Nephron progenitor cell (in vitro differentiated cells): ENCODE data around the gene ADAMTSL3.

Experiments
- DNase-seq: peaks from one replicate; pipeline ENCODE4 v3.0.0; 2021
- H3K27ac Mint-ChIP-seq: 2 replicates; pipeline ENCODE4 v1.8.0; 2021; ENCODE audit warnings: mild to moderate bottlenecking, moderate library complexity, mixed read lengths
- H3K27me3 Mint-ChIP-seq: 2 replicates; pipeline ENCODE4 v1.8.0; 2021; ENCODE audit warnings: mild to moderate bottlenecking, low read depth, mixed read lengths; ENCODE audit not compliant: poor library complexity
- H3K36me3 Mint-ChIP-seq: 2 replicates; pipeline ENCODE4 v1.8.0; 2021; ENCODE audit warnings: low read depth, mixed read lengths
- H3K4me1 Mint-ChIP-seq: 2 replicates; pipeline ENCODE4 v1.8.0; 2021; ENCODE audit warnings: mixed read lengths
- H3K4me3 Mint-ChIP-seq: 2 replicates; pipeline ENCODE4 v1.8.0; 2021; ENCODE audit warnings: mild to moderate bottlenecking, moderate library complexity, mixed read lengths
- H3K9me3 Mint-ChIP-seq: 2 replicates; pipeline ENCODE4 v1.8.0; 2021; ENCODE audit warnings: mild to moderate bottlenecking, moderate library complexity, mixed read lengths
- CTCF ChIP-seq: fragments of 200-600 bp; sonication (generic); IDR thresholded peaks from 2 replicates; pipeline ENCODE4 v1.5.0; 2021; ENCODE audit warnings: antibody characterized with exemption

Gene ADAMTSL3

GRCh38 chr15:83947156-83947555 is 293.2 kb downstream of the ADAMTSL3 start:
- H3K36me3 Mint-ChIP-seq, result no peaks in the 10 kb centered on the region
- TF ChIP-seq CTCF, result no peak
- no peak overlapping the region for H3K4me3 Mint-ChIP-seq
- peaks cover 4% of the 10 kb centered on the region for H3K27me3 Mint-ChIP-seq
- H3K4me1 Mint-ChIP-seq, result no peaks in the 10 kb centered on the region
- H3K27ac Mint-ChIP-seq, result no peak overlapping the region
- H3K9me3 Mint-ChIP-seq, result peaks cover 21% of the 10 kb centered on the region
- no peak for DNase-seq

- H3K27me3 Mint-ChIP-seq, result no peaks in the 10 kb centered on the region
- H3K9me3 Mint-ChIP-seq, result peaks cover 27% of the 10 kb centered on the region
- H3K4me3 Mint-ChIP-seq, result no peak overlapping the region
- H3K27ac Mint-ChIP-seq, result peak overlapping the region; percentile 74
- H3K4me1 Mint-ChIP-seq, result no peaks in the 10 kb centered on the region
- H3K36me3 Mint-ChIP-seq, result peaks cover 5% of the 10 kb centered on the region
- TF ChIP-seq CTCF, result no peak
- no peak for DNase-seq
Measured at GRCh38 chr15:83954506-83954905, 300.6 kb downstream of the ADAMTSL3 start.

- Mint-ChIP-seq H3K27me3 (no peaks in the 10 kb centered on the region), H3K9me3 (peaks cover 19% of the 10 kb centered on the region), H3K36me3 (peaks cover 5% of the 10 kb centered on the region), H3K4me1 (no peaks in the 10 kb centered on the region), H3K4me3 (no peak overlapping the region), H3K27ac (no peak overlapping the region)
- TF ChIP-seq CTCF, result no peak
- no peak for DNase-seq
Measured at GRCh38 chr15:83955806-83956265, 301.9 kb downstream of the ADAMTSL3 start.

- no peaks in the 10 kb centered on the region for H3K27me3 Mint-ChIP-seq
- no peak overlapping the region for H3K4me3 Mint-ChIP-seq
- peaks cover 5% of the 10 kb centered on the region for H3K36me3 Mint-ChIP-seq
- no peak overlapping the region for H3K27ac Mint-ChIP-seq
- H3K4me1 Mint-ChIP-seq, result no peaks in the 10 kb centered on the region
- TF ChIP-seq CTCF, result no peak
- H3K9me3 Mint-ChIP-seq, result peaks cover 13% of the 10 kb centered on the region
- no peak for DNase-seq
Measured at GRCh38 chr15:83956887-83957286, 303.0 kb downstream of the ADAMTSL3 start.

GRCh38 chr15:83959477-83959876 is 305.6 kb downstream of the ADAMTSL3 start:
- Mint-ChIP-seq H3K27me3 (no peaks in the 10 kb centered on the region), H3K4me1 (no peaks in the 10 kb centered on the region), H3K27ac (no peak overlapping the region), H3K9me3 (peaks cover 13% of the 10 kb centered on the region), H3K36me3 (no peaks in the 10 kb centered on the region), H3K4me3 (no peak overlapping the region)
- no peak for TF ChIP-seq CTCF
- DNase-seq, result no peak

- no peak for TF ChIP-seq CTCF
- no peak for DNase-seq
- no peaks in the 10 kb centered on the region for H3K36me3 Mint-ChIP-seq
- H3K9me3 Mint-ChIP-seq, result peaks cover 21% of the 10 kb centered on the region
- no peaks in the 10 kb centered on the region for H3K4me1 Mint-ChIP-seq
- H3K27ac Mint-ChIP-seq, result no peak overlapping the region
- no peaks in the 10 kb centered on the region for H3K27me3 Mint-ChIP-seq
- no peak overlapping the region for H3K4me3 Mint-ChIP-seq
Measured at GRCh38 chr15:83960192-83960829, 306.4 kb downstream of the ADAMTSL3 start.
